ENCODE data around the gene FSTL5.
"Not testable (repeated sequence)": the region's sequence is repeated elsewhere in the genome, so short reads cannot be mapped to it uniquely, and the experiment has no call there.

Gene FSTL5

GRCh38 chr4:162163892-162164759 lies at the start of gene FSTL5:
FSTL5 (minus strand) TSS chr4:162164000; CDS start chr4:162111396, 52,604 bp downstream.
- peak; percentile 13 for DNase-seq

- DNase-seq: no peak
Measured at GRCh38 chr4:162209706-162210105, 45.9 kb upstream of the FSTL5 start.

GRCh38 chr4:162203478-162203877 lies 39.7 kb upstream of the FSTL5 start:
- DNase-seq: not testable (repeated sequence)

GRCh38 chr4:162201673-162202072 lies 37.9 kb upstream of the FSTL5 start:
- no peak for DNase-seq

DNA sequence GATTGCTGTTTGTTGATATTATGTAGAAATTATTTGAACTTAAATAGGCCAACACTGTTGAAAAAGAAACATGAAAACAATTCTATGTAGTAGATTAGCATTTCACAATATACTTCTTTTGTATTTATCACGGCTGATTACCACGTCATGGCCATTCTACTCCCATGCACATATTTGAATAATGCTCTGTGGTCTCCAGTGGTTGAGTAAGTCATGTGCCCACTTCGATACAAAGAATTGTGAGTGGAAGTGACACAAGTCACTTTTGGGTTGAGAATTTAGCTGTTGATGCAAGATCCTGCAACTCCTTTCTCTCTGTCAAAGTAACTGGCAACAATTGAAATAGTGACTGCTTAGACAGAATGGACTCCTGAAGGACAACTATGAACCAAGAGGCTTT lies 6.7 kb upstream of the FSTL5 start:
- no peak for DNase-seq

GRCh38 chr4:162164906-162165510 lies 1.2 kb upstream of the FSTL5 start:
- no peak for DNase-seq

GRCh38 chr4:162162672-162163071 lies 1.1 kb downstream of the FSTL5 start:
- no peak for DNase-seq

- no peak for DNase-seq
Measured at GRCh38 chr4:162157241-162157640, 6.6 kb downstream of the FSTL5 start.

DNA sequence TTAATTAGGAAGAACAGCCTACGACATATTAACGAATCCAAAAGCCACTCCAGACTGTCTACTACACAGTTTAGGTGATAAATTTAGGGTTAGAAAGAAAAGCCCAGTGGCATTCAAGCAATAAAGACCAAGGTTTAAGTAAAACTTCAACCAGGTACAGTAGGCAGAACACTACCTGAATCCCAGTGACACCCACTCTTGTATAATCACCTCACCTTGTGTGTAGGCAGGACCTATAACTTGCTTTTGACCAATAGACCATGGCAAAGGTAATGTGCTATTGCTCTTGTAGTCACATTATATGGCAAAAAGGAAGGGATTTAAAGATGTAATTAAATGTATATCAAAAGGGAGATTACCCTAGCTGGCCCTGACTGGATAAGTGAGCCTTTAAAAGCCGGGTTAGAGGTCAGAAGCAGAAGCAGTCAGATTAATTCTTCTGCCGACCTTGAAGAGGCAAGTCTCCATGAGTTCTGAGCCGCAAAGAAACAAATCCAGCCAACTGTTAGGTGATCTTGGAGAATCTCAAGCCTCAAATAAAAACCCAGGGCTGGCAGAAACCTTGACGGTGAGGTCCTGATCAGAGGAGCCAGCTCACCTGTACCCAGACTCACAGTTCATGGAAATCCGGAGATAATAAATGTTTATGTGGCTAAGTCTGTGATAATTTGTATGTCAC lies 8.8 kb downstream of the FSTL5 start:
- no peak for DNase-seq

DNA sequence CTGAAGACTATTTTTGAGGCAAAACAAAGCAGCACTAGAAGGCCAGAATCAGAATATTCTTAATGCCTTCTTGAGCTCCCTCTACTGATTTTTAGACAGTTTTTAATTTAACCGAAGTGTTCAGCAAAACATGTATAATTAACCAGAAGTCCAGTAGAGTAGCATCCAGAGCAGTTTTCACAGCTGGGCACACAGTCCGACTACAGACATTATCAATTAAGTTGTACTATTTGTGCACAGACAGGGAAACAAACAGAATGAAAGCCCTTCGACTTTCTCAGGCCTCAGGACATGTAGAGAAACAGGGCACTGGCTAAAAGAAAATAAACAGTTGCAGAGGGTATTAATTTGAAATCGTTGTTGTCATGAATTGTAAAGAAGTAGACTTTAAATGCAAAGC lies 11.9 kb downstream of the FSTL5 start:
- DNase-seq: no peak

DNA sequence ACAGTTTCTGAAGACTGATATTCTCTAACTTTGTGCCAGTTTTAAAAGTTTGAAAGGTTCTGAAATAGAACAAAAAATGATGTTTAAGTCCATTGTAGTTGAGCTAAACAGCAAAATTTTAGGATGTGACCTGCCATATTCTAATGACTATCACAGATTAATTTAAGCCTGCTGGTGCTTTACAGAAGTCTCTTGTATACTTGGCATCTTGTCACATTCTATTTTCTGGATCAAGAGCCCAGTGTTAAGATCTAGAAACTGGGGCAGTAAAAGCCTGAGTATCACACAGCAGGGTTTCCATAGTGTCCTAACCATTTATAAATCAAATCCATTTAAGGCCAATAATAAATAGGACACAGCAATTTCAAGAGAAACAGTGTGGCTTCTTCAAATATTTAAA lies 12.4 kb downstream of the FSTL5 start:
- DNase-seq: no peak

- DNase-seq: no peak
Measured at GRCh38 chr4:162149644-162150043, 14.2 kb downstream of the FSTL5 start.

GRCh38 chr4:162140051-162140683 lies 23.6 kb downstream of the FSTL5 start:
- DNase-seq: no peak

GRCh38 chr4:162139412-162139811 lies 24.4 kb downstream of the FSTL5 start:
- no peak for DNase-seq

DNA sequence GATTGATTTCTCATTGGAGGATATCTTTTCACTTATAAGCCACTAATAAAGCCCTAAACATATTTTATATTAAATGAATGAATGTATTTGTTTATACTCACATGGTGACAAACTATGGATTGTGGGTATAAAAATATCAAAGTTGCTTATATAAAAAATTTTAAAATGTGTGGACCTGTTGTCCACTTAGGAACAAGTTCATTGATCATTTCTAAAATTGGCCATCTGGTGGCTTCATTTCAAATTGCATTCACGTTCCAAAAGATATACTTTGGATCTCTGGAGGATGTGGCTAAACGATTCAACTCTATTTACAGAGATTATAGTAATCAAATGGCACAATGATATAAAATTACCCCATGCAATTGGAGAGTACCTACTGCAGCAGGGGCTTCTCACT lies 32.5 kb downstream of the FSTL5 start:
- no peak for DNase-seq

DNA sequence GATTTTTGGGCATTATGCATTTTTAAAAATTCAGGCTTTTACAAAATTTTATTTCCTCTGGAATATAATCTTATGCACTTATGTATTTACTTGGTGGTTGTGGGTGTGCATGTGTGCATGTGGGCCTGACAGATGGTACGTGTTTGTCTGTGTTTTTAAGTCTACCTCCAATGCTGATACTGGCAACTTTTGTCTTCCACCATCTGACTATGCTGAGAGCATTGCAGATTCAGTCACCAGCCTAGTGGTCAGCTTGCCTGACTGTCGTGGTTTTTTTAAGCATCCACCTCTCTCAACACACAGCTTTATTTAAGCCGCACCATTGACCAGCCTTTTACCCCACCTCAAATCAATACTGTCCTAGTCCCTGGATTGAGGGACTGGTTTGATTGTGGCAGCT lies 37.1 kb downstream of the FSTL5 start:
- DNase-seq: no peak

DNA sequence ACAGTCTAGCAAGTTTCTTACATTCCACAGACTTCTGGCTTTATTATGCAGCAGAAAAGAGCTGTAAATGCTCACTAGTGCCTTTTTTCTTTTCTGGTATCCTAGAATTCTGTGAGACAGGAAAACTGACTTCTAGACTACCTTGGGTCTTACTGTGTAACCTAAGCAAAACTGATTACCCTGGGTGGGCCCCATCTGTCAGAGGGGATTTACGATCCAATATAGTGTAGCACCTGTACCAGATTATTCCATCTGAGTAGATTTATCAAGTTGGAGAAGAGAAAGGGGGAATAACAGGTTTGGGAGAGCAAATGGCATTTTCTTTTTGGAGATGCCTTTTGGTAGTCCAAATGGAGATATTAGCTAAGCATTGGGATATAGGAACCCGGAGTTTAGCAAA lies 46.7 kb downstream of the FSTL5 start:
- DNase-seq: no peak

DNA sequence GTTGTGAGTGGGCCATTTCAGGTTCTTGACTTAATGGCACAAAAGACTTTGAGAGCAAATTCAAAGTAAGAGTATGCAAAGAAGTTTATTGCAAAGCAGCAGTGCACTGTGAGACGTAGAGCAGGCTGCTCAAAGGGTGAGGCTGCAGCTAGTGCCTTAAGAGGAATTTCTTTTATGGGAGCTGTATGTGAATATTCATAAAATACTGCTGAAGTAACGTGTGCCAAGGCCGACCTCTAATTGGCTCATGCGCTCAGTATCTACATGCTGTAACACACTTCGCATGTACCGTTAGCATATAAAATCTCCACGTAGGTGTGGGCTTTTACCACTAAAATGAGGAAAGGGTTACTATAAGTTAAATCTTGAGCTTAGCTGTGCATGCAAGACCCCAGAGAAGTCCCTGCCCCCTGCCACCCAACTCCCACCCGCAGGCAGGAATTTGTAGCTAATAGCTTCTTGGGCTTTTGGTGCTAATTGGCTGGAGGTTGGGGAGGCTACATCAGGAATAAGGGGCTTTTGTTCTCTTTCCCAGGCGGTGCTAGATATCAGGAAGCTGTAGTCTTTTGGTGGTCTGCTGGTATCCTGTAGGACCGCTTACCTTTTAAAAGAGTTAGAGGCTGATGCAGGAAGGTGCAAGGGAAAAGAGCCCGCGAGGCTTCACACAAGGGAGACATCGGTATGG lies 47.6 kb downstream of the FSTL5 start:
- DNase-seq: no peak

- DNase-seq: no peak
Measured at GRCh38 chr4:162115333-162115732, 48.5 kb downstream of the FSTL5 start.

DNA sequence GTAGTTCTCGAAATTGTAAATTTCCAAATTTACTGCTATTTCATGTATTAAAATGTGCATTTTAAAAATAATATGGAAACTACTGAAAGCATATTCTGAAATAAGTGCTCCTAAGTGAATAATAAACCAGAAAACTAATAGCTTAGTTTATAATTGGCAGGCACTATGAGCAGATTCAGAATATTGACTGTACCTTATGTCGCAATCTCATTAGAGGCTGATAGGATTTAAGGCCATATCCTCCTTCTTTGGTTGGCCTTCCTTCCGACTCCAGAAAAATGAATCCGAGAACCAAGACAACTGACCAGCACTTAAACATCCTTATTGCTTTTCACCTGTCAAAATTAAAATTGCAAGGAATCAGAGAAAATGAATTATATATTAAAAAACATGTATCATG lies 52.7 kb downstream of the FSTL5 start:
- DNase-seq: no peak

GRCh38 chr4:162104459-162105124 lies 59.2 kb downstream of the FSTL5 start:
- no peak for DNase-seq

GRCh38 chr4:162103908-162104307 lies 59.9 kb downstream of the FSTL5 start:
- not testable (repeated sequence) for DNase-seq
